NCI-H146 treated with DMSO at 0.1 percent for 48 hours (cell line): ENCODE data around the gene TMEM215.
"Not testable (repeated sequence)": the region's sequence is repeated elsewhere in the genome, so short reads cannot be mapped to it uniquely, and the experiment has no call there.

Experiments used
- DNase-seq: peaks from one replicate; lab custom pipeline; 2025; ENCODE audit not compliant: unreplicated experiment; lab: John Stamatoyannopoulos, UW

Gene TMEM215

DNA sequence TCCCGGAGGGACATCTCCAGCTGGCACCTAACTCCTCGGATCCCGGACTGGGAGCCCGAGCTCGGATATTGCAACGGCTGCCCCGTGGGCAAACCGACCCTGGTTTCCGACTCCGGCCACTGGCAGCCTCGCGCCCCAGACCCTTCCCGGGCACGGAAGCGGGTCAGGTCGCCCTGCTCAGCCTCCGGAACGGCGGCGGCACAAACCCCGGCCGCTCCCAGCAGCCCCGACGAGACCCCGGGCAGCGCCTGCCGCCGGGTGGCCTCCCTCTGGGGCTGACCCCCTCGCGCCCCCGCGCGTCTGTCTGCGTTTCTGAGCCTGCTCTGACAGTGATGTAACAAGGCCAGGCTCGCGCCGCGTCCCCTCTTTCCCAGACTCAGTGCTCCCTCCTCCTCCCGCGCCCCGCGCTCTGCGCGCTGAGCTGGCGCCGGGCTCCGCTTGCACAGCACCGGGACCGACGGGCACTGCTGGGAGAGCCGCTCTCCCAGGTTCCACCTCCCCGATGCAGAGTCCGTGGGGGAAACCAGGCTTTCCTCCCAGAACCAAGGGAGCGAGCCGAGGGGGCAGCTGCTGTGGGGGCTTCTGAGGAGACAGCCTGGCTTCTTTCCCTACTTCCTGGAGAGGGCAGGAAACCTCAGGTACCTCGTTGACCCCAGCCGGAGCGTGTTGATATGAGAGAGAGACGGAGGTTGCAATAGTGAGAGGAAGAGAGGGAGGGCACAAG lies at the start of gene TMEM215:
TMEM215 (plus strand) TSS at position 373 of the 724 bp plus-strand sequence. CDS start 644 bp downstream, outside the sequence.
- no peak for DNase-seq

DNA sequence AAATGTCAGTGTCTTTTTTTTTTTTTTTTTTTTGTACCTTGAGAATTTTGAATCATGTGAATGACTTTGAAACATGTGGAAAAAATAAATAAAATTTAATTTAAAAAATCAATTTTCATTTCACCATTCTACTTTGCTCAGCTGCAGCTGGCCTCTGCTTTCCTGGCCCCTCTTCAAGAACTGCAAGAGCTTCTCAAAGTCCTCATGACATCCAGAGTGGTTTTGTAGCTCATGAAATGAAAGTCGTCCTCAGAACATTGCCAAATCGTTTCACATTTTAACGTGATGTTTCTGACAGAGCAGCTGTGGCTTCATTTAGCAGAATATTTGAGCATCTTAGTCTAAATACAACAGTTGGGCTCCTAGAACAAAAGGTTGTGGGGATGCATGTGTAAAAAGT lies 47.9 kb upstream of the TMEM215 start:
- no peak for DNase-seq

GRCh38 chr9:32737378-32737777 lies 46.0 kb upstream of the TMEM215 start:
- DNase-seq = no peak

GRCh38 chr9:32738501-32739172 lies 44.7 kb upstream of the TMEM215 start:
- no peak for DNase-seq

- no peak for DNase-seq
Observed at GRCh38 chr9:32741706-32742105, 41.6 kb upstream of the TMEM215 start.

DNA sequence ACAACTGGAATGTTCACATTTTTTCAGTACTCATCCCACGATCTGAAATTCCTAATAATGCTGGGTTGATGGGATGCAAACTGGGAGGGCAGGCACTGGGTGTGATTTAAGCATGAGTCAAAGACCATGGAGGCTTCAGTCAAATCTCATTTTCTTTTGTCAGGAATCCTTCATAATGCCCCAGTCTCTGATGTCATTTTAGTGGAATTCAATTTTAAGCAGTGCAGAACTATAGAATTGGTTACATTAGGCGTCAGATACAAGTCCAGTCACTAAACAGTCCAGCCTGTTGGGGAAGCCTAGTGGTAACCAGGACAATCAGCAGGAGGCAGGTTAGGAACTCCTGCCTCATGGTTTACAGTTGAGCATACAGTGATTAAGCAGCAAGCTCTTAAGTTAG lies 41.0 kb upstream of the TMEM215 start:
- no peak for DNase-seq

DNA sequence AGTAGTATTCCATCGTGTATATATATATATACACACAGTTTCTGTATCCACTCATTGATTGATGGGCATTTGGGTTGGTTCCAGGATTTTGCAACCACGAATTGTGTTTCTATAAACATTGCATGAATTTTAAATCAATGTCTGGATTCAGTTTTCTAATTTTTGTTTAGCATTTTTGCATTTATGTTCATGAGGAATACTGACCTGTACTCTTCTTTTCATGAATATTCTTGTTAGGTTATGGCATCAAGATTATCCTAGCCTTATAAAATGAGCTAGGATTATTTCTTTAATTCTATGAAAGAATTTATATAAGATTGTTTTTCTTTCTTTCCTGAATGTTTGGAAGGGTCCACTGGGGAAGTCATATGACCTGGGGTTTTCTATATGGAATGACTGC lies 35.3 kb upstream of the TMEM215 start:
- no peak for DNase-seq

DNA sequence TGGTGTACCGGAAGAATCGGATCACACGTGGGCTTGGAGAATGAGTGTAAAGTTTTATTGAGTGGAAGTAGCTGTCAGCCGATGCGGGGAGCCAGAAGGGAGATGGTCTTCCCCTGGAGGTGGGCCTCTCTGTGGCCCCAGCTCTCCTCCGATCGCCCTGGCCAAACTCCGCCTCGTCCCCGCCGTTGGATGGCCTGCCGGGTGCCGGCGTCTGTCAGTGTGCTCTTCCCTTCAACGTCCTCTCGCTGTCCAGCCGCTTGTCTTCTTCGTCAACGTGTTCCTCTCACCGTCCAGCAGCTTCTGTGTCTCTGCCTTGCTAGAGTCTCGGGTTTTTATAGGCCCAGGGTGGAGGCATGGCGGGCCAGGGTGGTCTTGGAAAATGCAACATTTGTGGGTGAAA lies 27.6 kb upstream of the TMEM215 start:
- no peak for DNase-seq

DNA sequence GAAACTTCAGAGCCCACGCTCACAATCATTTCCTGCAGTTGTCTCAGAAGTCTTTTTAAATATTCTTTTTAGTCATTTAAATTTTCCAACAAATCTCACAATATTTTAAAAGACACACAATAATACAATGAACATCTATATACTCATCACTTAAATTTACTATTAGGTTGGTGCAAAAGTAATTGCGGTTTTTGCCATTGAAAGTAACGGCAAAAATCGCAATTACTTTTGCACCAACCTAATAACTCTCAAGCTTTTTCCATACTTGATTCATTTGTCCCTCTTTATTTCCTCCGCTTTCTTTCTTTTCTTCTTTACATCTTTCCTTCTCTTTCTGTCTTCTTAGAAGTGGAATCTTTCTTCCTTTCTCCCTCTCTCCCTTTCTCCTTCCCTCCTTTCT lies 19.2 kb upstream of the TMEM215 start:
- DNase-seq = no peak

GRCh38 chr9:32775283-32775682 lies 8.1 kb upstream of the TMEM215 start:
- no peak for DNase-seq

GRCh38 chr9:32776201-32776600 lies 7.1 kb upstream of the TMEM215 start:
- no peak for DNase-seq

DNA sequence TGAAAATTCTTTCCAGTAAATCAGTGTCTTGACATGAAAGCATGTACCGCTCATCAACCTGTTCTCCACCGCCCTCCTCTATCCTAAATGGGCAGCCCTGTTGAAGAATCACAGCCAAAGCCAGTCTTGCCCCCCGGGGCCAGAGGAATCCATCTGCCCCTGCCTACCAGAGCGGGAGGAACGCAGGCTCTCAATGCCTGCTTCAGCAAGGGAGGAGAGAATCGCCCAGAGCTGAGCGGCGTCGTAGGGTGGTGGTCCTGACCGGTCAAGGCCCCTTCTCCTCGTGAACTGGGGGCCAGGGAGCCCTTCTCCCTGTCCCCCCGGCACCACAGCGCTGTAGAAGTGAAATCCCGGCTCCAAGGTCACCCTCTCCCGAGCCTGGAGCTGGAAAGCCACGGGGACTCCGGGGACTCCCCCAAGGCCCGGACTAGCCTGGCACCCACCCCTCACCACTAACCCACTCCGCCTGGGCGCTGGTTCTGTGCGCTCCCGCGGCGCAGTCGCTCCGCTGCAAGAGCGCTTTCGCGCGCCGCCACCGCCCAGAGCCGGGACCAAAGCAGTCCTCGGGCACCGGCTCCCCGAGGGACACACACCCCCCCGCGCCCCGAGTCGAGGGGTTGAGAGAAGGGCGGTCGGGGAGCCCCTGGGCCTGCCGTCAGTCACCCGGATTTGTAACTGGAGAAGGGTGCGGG lies 718 bp upstream of the TMEM215 start:
- no peak for DNase-seq

- no peak for DNase-seq
Observed at GRCh38 chr9:32787816-32788215, 4.5 kb downstream of the TMEM215 start.

DNA sequence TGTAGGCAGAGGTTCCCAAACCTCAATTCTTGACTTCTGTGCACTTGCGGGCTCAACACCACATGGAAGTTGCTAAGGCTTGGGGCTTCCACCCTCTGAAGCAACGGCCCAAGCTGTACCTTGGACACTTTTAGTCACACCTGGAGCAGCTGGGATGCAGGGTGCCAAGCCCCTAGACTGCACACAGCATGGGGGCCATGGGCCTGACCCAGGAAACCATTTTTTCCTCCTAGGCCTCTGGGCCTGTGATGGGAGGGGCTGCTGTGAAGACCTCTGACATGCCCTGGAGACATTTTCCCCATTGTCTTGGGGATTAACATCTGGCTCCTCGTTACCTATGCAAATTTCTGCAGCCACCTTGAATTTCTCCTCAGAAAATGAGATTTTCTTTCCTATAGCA lies 12.7 kb downstream of the TMEM215 start:
- not testable (repeated sequence) for DNase-seq

DNA sequence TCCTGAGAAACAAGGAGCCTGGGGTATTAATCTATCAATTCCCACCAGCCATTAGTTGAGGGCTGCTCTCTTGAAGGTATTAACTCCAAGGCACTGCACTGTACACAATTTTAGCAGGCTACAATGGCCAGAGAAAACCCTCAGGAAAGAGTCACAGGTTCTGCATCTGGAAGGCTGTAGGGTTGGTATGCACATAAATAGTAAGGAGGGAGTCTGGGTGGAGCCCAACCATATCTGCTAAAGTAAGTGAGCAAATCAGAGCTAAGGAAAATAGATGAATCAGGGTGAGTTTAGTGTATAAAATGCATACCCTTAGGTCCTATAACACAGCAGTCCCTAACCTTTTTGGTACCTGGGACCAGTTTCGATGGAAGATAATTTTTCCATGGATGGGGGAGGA lies 18.2 kb downstream of the TMEM215 start:
- DNase-seq = no peak

DNA sequence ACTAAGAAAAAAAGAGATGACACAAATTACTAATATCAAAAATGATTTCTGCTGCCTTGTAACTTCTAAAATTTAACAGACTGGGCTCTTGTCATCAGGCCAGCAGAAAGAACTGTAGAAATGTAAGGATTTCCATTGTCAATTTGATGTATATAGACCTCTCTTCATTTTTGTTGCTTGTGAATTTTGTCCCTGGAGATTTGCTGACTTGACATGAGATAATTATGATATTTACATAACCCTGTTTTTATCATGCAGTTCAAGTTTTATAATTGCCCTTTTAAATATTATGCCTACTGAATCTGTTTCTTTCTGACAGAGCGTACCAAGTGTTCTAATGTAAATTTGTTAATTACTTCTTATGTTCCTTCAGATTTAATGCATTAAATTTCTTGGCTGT lies 23.9 kb downstream of the TMEM215 start:
- DNase-seq = no peak

- no peak for DNase-seq
Observed at GRCh38 chr9:32811246-32811645, 27.9 kb downstream of the TMEM215 start.

- no peak for DNase-seq
Observed at GRCh38 chr9:32820322-32820721, 37.0 kb downstream of the TMEM215 start.

- DNase-seq = no peak
Observed at GRCh38 chr9:32823101-32823500, 39.8 kb downstream of the TMEM215 start.

DNA sequence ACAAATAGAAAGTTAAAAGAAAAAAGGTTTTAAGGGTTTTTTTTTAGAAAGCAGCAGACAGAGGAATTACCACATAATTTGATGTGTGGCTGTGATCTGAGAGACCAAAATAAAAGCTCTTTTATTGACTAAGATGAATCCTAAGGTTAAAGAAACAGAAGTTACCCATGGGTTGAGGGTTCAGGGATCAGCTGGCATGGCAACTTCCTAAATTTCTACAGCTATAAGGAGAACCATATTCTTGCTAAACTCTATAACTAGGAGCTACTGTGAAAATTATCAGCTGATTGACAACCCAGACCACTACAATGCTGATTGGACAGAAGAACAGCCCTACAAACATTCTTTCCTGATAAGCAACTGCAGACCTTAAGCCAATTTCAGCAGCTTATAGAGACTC lies 40.2 kb downstream of the TMEM215 start:
- DNase-seq = no peak

DNA sequence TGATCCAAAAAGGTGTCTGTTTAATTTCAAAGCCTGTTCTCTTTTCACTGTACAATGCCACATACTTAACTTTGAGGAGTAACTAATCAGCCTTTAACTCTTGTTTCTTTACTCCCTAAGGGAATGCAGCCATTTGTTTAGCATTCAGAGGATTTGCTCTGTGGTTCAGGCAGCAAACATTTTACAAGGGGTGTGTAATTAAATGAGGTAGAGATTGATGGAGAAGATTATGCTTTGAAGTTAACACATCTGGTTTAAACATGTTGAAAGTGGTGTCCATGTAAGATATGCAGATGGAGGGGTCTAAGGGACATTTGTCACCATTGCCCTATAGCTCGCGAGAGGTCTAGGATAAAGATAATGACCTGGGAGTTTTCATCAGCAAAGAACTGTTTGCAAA lies 41.9 kb downstream of the TMEM215 start:
- no peak for DNase-seq

- DNase-seq = no peak
Observed at GRCh38 chr9:32828861-32829260, 45.5 kb downstream of the TMEM215 start.
